Sigmoid colon (tissue), 7 donors: ENCODE data around the gene NUCB1. TPM values are rescaled to one million over a fixed set of nuclear protein-coding genes. Genes with fewer than 3 reads are reported as not detected.
"Not testable (repeated sequence)": the region's sequence is repeated elsewhere in the genome, so short reads cannot be mapped to it uniquely, and the experiment has no call there.

Experiments
- DNase-seq: peaks from one replicate; pipeline ENCODE4 v3.0.0-alpha.2; 2019
- H3K27ac ChIP-seq, 4 donors: fragments of 200-600 bp; sonication (generic); one replicate each; pipeline ENCODE4 v1.5.1; 2016 to 2019; ENCODE audit warnings: mild to moderate bottlenecking in 1 of 4
- H3K27me3 ChIP-seq, 3 donors: fragments of 200-600 bp; sonication (generic); one replicate each; pipeline ENCODE4 v1.5.1; 2019; ENCODE audit warnings: mild to moderate bottlenecking in 1 of 3
- H3K36me3 ChIP-seq, 4 donors: fragments of 200-600 bp; sonication (generic); one replicate each; pipeline ENCODE4 v1.5.1; 2016 to 2019
- H3K4me1 ChIP-seq, 4 donors: fragments of 200-600 bp; sonication (generic); one replicate each; pipeline ENCODE4 v1.5.1; 2017 to 2019
- H3K4me3 ChIP-seq, 4 donors: fragments of 200-600 bp; sonication (generic); one replicate each; pipeline ENCODE4 v1.5.1; 2017 to 2019; ENCODE audit warnings: mild to moderate bottlenecking in 2 of 4, moderate library complexity in 1 of 4
- H3K9me3 ChIP-seq, 4 donors: fragments of 200-600 bp in 3 of 4; sonication (generic) in 3 of 4; one replicate each; pipeline versions ENCODE4 v1.5.1 to v1.6.1; 2013 to 2019
- EP300 ChIP-seq, 4 donors: sonication (generic); formaldehyde crosslinking; IDR thresholded peaks; one replicate each; pipeline ENCODE4 v1.6.1; 2017; ENCODE audit warnings: antibody characterized with exemption in 4 of 4
- POLR2A ChIP-seq, 2 donors: fragments of 450-650 bp; IDR thresholded peaks; one replicate each; pipeline ENCODE4 v1.6.1; 2016; ENCODE audit warnings: antibody characterized with exemption in 2 of 2, mild to moderate bottlenecking in 2 of 2, moderate library complexity in 2 of 2
- POLR2AphosphoS5 ChIP-seq, 4 donors: sonication (generic); formaldehyde crosslinking; IDR thresholded peaks; one replicate each; pipeline ENCODE4 v1.6.1; 2017; ENCODE audit warnings: antibody characterized with exemption in 4 of 4
- WGBS, 2 donors: extraction: QIAGEN DNeasy Blood & Tissue Kit; methylation state at CpG; one replicate each; pipeline ENCODE4 v1.1.7; 2013; 5-methylcytosine and 5-hydroxymethylcytosine counted together
- intact Hi-C: fragments of 100-400 bp; cut with DNase I; formaldehyde crosslinking; loops from one replicate; pipeline ENCODE4 v1.15.1; 2023
- polyA plus RNA-seq, 3 donors: library from polyadenylated mRNA; stranded (reverse); fragments of 200-250 nt; gene quantifications; one replicate each; pipeline ENCODE4 v1.2.3, GENCODE V29; 2013
- total RNA-seq, 4 donors: library from RNA; depleted of rRNA; stranded (reverse); fragments of >200 nt; gene quantifications; one replicate each; pipeline ENCODE4 v1.1.0, GENCODE V29; 2016
- TF ChIP-seq, protein P1 (sequence below), 4 experiments: fragments of 450-650 bp in 3 of 4; fragments of 200-600 bp in 1 of 4; IDR thresholded peaks; one replicate each; pipeline ENCODE4 v1.5.1; 2016 to 2019; ENCODE audit warnings: antibody characterized with exemption in 4 of 4, mild to moderate bottlenecking in 3 of 4, moderate library complexity in 2 of 4
- donor health status: healthy with polysubstance abuse.
- donor health status: Bipolar disorder and iron deficiency.
- donor health status: healthy.

NUCB1 gene
- total and polyA plus RNA-seq, 7 donors = 43.0 to 303 (median 174) TPM

DNA sequence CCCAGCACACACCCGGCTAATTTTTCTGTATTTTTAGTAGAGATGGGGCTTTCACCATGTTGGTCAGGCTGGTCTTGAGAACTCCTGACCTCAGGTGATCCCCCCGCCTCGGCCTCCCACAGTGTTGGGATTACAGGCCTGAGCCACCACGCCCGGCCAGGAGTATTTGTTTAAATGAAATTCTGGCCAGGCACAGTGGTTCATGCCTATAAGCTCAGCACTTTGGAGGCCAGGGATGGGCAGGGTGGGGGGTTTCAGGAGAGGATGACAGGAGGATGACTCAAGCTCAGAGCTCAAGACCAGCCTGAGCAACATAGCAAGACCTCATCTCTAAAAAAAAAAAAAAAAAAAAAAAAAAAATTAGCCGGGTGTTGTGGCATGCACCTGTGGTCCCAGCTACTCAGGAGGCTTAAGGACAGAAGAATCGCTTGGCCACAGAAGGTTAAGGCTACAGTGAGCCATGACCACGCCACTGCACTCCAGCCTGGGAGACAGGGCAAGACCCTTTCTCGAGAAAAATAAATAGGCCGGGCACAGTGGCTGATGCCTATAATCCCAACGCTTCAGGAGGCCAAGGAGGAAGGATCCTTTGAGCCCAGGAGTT is 25.2 kb downstream of the NUCB1 start:
- Histone ChIP-seq H3K4me1 (peaks cover 0 to 11% (median 3%) of the 10 kb centered on the region in 4 donors), H3K36me3 (peaks cover 0 to 35% (median 15%) of the 10 kb centered on the region in 4 donors), H3K9me3 (no peaks in the 10 kb centered on the region), H3K27me3 (no peaks in the 10 kb centered on the region), H3K27ac (peak overlapping the region in 2 of 4 donors; percentile 7 to 27), H3K4me3 (no peak overlapping the region)
- no peak for TF ChIP-seq POLR2A (IDR thresholded peaks at IDR 0.05)
- no peak for TF ChIP-seq POLR2AphosphoS5 (IDR thresholded peaks at IDR 0.05)
- TF ChIP-seq, protein P1, sequence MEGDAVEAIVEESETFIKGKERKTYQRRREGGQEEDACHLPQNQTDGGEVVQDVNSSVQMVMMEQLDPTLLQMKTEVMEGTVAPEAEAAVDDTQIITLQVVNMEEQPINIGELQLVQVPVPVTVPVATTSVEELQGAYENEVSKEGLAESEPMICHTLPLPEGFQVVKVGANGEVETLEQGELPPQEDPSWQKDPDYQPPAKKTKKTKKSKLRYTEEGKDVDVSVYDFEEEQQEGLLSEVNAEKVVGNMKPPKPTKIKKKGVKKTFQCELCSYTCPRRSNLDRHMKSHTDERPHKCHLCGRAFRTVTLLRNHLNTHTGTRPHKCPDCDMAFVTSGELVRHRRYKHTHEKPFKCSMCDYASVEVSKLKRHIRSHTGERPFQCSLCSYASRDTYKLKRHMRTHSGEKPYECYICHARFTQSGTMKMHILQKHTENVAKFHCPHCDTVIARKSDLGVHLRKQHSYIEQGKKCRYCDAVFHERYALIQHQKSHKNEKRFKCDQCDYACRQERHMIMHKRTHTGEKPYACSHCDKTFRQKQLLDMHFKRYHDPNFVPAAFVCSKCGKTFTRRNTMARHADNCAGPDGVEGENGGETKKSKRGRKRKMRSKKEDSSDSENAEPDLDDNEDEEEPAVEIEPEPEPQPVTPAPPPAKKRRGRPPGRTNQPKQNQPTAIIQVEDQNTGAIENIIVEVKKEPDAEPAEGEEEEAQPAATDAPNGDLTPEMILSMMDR (IDR thresholded peaks at IDR 0.05) = no peak
- TF ChIP-seq EP300 (IDR thresholded peaks at IDR 0.05) = no peak
- intact Hi-C loops = no loop called here
- 57 to 81% methylated on average over 11 of the region's 11 CpGs for WGBS, 2 donors
- DNase-seq = no peak

DNA sequence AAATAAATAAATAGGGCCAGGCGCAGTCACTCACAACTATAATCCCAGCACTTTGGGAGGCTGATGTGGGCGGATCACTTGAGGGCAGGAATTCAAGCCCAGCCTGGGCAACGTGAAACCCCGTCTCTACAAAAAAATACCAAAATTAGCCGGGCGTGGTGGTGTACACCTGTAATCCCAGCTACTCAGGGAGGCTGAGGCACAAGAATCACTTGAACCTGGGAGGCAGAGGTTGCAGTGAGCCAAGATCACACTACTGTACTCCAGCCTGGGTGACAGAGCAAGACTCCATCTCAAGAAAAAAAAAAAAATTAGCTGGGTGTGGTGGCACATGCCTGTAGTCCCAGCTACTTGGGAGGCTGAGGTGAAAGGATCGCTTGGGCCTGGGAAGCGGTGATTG is 25.8 kb downstream of the NUCB1 start:
- H3K27ac ChIP-seq, H3K27me3 ChIP-seq, H3K9me3 ChIP-seq, intact Hi-C loops, DNase-seq, H3K4me3 ChIP-seq: not testable (repeated sequence)
- peaks cover 0 to 30% (median 13%) of the 10 kb centered on the region in 4 donors for H3K36me3 ChIP-seq
- H3K4me1 ChIP-seq = peaks cover 0 to 11% (median 3%) of the 10 kb centered on the region in 4 donors
- WGBS, 2 donors = 66 to 87% methylated on average over 8 of the region's 8 CpGs

DNA sequence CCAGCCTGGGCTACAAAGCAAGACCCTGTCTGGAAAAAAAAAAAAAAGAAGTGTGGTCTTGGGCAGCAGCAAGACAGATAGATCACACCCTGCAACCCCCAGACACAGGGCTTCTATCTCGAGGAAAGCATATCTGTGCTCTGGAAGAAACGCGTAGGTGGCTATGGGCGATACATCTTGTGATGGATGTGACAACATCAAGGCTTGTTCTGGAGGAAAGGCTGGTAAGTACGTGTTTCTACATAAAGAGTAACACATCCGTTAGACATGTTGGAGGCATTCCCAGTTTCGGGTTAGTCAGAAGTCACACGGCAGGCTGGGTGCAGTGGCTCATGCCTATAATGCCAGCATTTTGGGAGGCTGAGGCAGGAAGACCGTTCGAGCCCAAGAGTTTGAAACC is 26.8 kb downstream of the NUCB1 start:
- peak; percentile 82 for DNase-seq
- peak overlapping the region in 2 of 4 donors; percentile 11 to 49 for H3K27ac ChIP-seq

DNA sequence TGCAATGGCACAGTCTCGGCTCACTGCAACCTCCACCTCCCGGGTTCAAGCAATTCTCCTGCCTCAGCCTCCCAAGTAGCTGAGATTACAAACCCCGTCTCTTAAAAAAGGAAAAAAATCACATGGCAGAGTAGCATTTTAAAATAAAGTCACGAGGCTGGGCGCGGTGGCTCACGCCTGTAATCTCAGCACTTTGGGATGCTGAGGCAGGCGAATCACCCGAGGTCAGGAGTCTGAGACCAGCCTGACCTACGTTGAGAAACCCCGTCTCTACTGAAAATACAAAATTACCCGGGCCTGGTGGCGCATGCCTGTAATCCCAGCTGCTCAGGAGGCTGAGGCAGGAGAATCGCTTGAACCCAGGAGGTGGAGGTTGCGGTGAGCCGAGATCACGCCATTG is 27.6 kb downstream of the NUCB1 start:
- H3K4me1 ChIP-seq = peaks cover 0 to 11% (median 3%) of the 10 kb centered on the region in 4 donors
- H3K9me3 ChIP-seq, H3K4me3 ChIP-seq, DNase-seq, intact Hi-C loops, H3K27ac ChIP-seq: not testable (repeated sequence)
- 48 to 87% methylated on average over 17 of the region's 17 CpGs for WGBS, 2 donors
- H3K27me3 ChIP-seq = peaks cover 0 to 11% (median 0%) of the 10 kb centered on the region in 3 donors
- H3K36me3 ChIP-seq = peaks cover 0 to 12% (median 2%) of the 10 kb centered on the region in 4 donors

More for the DNA sequence above, 26.8 kb downstream of the NUCB1 start:
- Histone ChIP-seq H3K27me3 (peaks cover 0 to 3% (median 0%) of the 10 kb centered on the region in 3 donors), H3K36me3 (peaks cover 0 to 20% (median 4%) of the 10 kb centered on the region in 4 donors), H3K9me3 (no peaks in the 10 kb centered on the region), H3K4me1 (peaks cover 0 to 11% (median 3%) of the 10 kb centered on the region in 4 donors), H3K4me3 (no peak overlapping the region)
- WGBS, 2 donors = 19 to 46% methylated on average over 10 of the region's 10 CpGs
- intact Hi-C loops = no loop called here
- no peak for TF ChIP-seq POLR2A (IDR thresholded peaks at IDR 0.05)
- TF ChIP-seq POLR2AphosphoS5 (IDR thresholded peaks at IDR 0.05) = peak in 3 of 4 donors; percentile 60 to 74 (median 65)
- TF ChIP-seq, protein P1 (IDR thresholded peaks at IDR 0.05) = no peak
- TF ChIP-seq EP300 (IDR thresholded peaks at IDR 0.05) = peak in 1 of 4 donors; percentile 42

DNA sequence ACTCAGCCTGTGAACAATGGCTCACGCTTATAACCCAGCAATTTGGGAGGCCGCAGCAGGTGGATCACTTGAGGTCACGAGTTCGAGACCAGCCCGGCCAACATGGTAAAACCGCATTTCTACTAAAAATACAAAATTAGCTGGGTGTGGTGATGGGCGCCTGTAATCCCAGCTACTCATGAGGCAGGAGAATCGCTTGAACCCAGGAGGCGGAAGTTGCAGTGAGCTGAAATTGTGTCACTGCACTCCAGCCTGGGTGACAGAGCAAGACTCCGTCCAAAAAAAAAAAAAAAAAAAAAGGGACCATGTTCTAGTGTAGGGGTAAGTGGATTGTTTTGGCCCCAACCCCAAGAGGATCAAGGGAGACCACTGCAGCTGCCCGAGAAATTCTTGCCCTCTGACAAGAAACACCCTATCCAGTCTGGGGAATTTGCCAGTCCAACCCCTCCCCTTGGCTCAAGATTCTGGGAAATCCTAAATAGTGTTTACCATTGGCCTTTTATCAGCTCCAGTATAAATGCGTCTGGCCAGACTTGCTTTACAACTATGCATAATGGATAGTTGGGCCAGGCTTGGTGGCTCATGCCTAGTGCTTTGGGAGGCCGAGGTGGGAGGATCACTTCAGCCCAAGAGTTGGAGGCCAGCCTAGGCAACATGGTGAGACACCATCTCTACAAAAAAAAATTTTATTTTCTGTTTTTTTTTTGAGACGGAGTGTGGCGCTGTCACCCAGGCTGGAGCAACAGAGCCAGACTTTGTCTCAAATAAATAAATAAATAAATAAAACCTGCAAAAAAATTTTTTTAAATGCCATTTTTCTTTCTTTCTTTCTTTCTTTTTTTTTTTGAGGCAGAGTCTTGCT is 28.3 kb downstream of the NUCB1 start:
- WGBS, 2 donors = 34 to 76% methylated on average over 15 of the region's 15 CpGs
- Histone ChIP-seq H3K9me3 (no peaks in the 10 kb centered on the region), H3K36me3 (peaks cover 0 to 5% (median 0%) of the 10 kb centered on the region in 4 donors), H3K27ac (no peak overlapping the region), H3K4me1 (peaks cover 0 to 17% (median 7%) of the 10 kb centered on the region in 4 donors), H3K27me3 (peaks cover 0 to 17% (median 0%) of the 10 kb centered on the region in 3 donors), H3K4me3 (no peak overlapping the region)
- intact Hi-C loops = no loop called here
- DNase-seq = no peak
- TF ChIP-seq EP300 (IDR thresholded peaks at IDR 0.05) = no peak
- TF ChIP-seq POLR2A (IDR thresholded peaks at IDR 0.05) = no peak

DNA sequence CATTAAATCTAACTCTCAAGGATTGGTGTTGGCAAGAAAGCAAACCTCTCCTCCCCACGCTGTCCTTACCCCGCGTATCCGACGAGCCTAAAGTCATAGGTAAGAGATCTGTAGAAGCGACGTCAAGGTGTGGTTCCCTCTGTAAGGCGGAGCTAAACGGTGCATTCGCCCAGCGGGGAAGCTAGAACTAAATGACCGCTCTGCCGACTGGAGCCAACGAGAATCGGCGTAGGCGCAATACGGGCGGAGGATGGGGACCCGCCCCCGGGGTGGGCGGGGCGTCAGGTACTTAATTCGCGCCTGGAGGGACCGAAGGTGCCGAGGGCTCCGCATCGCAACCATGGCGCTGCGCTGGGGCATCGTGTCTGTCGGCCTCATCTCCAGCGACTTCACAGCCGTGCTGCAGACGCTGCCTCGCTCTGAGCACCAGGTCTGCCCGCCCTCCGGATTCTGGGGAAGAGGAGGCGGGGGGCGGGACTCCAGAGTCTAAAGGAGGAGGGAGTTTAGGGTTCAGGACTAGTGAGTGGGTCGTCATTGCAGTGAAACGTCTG is 33.3 kb downstream of the NUCB1 start, which contains the start of gene DHDH:
Gene DHDH (plus strand): TSS at position 318 of the 551 bp plus-strand sequence. CDS start 23 bp downstream, at position 341.
- intact Hi-C loops = no loop called here
- no peak within 1 kb of the TSS for H3K27ac ChIP-seq
- WGBS, 2 donors = 0 to 1% methylated on average over 43 of the region's 43 CpGs
- H3K27me3 ChIP-seq = peaks cover 0 to 17% (median 0%) of the 10 kb centered on the region in 3 donors
- H3K4me1 ChIP-seq = peaks cover 0 to 13% (median 10%) of the 10 kb centered on the region in 4 donors
- DNase-seq = peak; percentile 79
- TF ChIP-seq EP300 (IDR thresholded peaks at IDR 0.05) = no peak
- peak in 1 of 4 donors; percentile 33 for TF ChIP-seq POLR2AphosphoS5 (IDR thresholded peaks at IDR 0.05)
- H3K4me3 ChIP-seq = peak within 1 kb of the TSS; percentile 16 to 49 (median 40)
- no peaks in the 10 kb centered on the region for H3K9me3 ChIP-seq
- no peaks in the 10 kb centered on the region for H3K36me3 ChIP-seq
